Calu3 (cell line): ENCODE data around the gene ATG2A. TPM values are rescaled to one million over a fixed set of nuclear protein-coding genes. Genes with fewer than 3 reads are reported as not detected.
A peak's percentile ranks its signal among the peaks of the same experiment; 100 is the strongest.

Experiments
- Bru-seq: library from RNA; stranded (reverse); fragments of 400-500 nt; gene quantifications from one replicate; lab custom pipeline; 2021; lab: Mats Ljungman, UMichigan
- BruChase-seq, 2 experiments: library from RNA; stranded (reverse); fragments of 400-500 nt; gene quantifications; one replicate each; lab custom pipeline; 2021; lab: Mats Ljungman, UMichigan
- BruUV-seq: library from RNA; stranded (reverse); fragments of 400-500 nt; replicated peaks from 2 replicates; lab custom pipeline; 2021; lab: Mats Ljungman, UMichigan
- CTCF ChIA-PET: fragments of 300-600 bp; sonication (Branson Sonifier 250); formaldehyde crosslinking; loops from one replicate; lab custom pipeline; 2022; ENCODE audit warnings: antibody characterized with exemption; lab: Charles Lee
- DNase-seq: peaks from one replicate; pipeline ENCODE4 v3.0.0; 2022
- H3K27ac Mint-ChIP-seq: one replicate; pipeline ENCODE4 v1.8.0; 2022; ENCODE audit warnings: mixed read lengths; ENCODE audit not compliant: unreplicated experiment
- H3K27me3 Mint-ChIP-seq: one replicate; pipeline ENCODE4 v1.8.0; 2022; ENCODE audit warnings: mixed read lengths; ENCODE audit not compliant: unreplicated experiment
- H3K36me3 Mint-ChIP-seq: one replicate; pipeline ENCODE4 v1.8.0; 2022; ENCODE audit warnings: mild to moderate bottlenecking, moderate library complexity, mixed read lengths; ENCODE audit not compliant: insufficient read depth, unreplicated experiment
- H3K4me1 Mint-ChIP-seq: one replicate; pipeline ENCODE4 v1.8.0; 2022; ENCODE audit warnings: mild to moderate bottlenecking, low read depth, mixed read lengths; ENCODE audit not compliant: unreplicated experiment
- H3K4me3 Mint-ChIP-seq: one replicate; pipeline ENCODE4 v1.8.0; 2022; ENCODE audit warnings: mild to moderate bottlenecking, low read depth, moderate library complexity, mixed read lengths; ENCODE audit not compliant: unreplicated experiment
- H3K9me3 Mint-ChIP-seq: one replicate; pipeline ENCODE4 v1.8.0; 2022; ENCODE audit warnings: low read depth, mixed read lengths; ENCODE audit not compliant: unreplicated experiment
- intact Hi-C: fragments of 100-400 bp; cut with micrococcal nuclease; formaldehyde crosslinking; loops from one replicate; pipeline ENCODE4 v1.10.0; 2022; ENCODE audit not compliant: unreplicated experiment
- long read RNA-seq: library from polyadenylated mRNA; stranded (forward); transcript quantifications from one replicate; pipeline ENCODE4 v2.0.0, GENCODE V29; 2022
- total RNA-seq: library from RNA; stranded (reverse); gene quantifications from 2 replicates; pipeline ENCODE4 v1.2.3, GENCODE V29; 2022
- TF ChIP-seq, protein P1 (sequence below): fragments of 200-600 bp; IDR thresholded peaks from one replicate; pipeline ENCODE4 v1.8.0; 2022; ENCODE audit warnings: antibody characterized with exemption; ENCODE audit not compliant: unreplicated experiment

The ATG2A gene
- total RNA-seq (29.6 and 35.8 TPM in 2 replicates), Bru-seq, nascent RNA (percentile 46 among the genes with signal in this experiment), BruChase-seq, experiment 1, labeled RNA remaining after a 6-hour chase (percentile 59 among the genes with signal in this experiment), BruChase-seq, experiment 2, labeled RNA remaining after a 2-hour chase (percentile 59 among the genes with signal in this experiment)
- long read RNA-seq, partial matches to known transcripts = 6 of 10 reads
- long read RNA-seq, other reads (novel, unspliced or antisense) = 4 of 10 reads

DNA sequence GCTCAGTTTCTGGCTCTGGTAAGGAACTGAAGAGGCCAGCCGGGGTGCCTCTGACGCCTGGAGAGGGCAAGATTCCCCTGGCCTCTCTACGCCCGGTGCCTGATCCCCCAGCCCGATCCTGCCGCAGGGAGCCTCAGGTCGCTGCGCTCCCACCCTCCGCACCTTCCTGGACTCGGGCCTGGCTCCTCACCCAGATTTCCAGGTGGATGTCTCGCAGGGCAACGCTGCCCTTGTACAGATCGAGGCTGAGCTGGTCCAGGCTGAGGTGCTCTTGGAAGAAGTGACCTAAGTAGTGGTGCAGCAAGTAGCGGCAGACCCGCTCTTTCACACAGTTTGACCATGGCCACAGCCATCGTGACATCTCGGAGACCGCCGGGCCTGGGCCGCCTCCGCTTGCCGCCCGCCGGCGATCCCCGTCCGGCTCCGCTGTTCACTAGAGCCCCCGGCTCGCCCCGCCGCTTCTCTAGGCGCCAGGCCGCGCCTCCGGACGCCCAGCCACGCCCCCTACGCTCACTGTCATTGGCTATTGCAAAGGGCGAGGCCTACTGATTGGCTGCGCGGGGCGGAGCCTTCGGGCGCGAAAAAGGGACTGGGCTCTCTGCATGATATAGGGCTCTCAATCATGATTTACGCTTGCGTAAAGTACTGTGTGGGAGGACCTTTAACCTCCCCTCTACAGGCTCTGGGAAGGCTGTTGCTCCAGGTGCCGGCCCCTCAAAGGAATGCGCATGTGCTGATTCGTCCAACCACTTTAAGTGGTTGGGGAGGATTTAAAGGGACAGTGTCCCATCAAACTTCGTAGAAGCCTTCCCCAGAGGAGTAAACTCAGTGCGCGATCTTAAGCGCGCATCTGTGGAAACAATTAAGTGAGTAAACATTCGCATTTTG lies at the start of gene ATG2A:
Gene ATG2A, minus strand, starts transcription at position 435 of the 888 bp plus-strand sequence. Its CDS starts 74 bp downstream, at position 361.
- TF ChIP-seq, protein P1, sequence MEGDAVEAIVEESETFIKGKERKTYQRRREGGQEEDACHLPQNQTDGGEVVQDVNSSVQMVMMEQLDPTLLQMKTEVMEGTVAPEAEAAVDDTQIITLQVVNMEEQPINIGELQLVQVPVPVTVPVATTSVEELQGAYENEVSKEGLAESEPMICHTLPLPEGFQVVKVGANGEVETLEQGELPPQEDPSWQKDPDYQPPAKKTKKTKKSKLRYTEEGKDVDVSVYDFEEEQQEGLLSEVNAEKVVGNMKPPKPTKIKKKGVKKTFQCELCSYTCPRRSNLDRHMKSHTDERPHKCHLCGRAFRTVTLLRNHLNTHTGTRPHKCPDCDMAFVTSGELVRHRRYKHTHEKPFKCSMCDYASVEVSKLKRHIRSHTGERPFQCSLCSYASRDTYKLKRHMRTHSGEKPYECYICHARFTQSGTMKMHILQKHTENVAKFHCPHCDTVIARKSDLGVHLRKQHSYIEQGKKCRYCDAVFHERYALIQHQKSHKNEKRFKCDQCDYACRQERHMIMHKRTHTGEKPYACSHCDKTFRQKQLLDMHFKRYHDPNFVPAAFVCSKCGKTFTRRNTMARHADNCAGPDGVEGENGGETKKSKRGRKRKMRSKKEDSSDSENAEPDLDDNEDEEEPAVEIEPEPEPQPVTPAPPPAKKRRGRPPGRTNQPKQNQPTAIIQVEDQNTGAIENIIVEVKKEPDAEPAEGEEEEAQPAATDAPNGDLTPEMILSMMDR = no peak
- Mint-ChIP-seq H3K27ac (peak within 1 kb of the TSS; percentile 85), H3K4me3 (peak within 1 kb of the TSS; percentile 90), H3K9me3 (no peaks in the 10 kb centered on the region), H3K27me3 (no peaks in the 10 kb centered on the region), H3K4me1 (no peaks in the 10 kb centered on the region), H3K36me3 (peaks cover 41% of the 10 kb centered on the region)
- intact Hi-C loops = loop anchor here (5.0 kb wide), 1 partner anchor 80 kb away; the partner anchor contains the start of gene BATF2
- no TSS peak for BruUV-seq
- CTCF ChIA-PET = interaction anchor here (1.1 to 2.0 kb wide), 4 partner anchors 29 to 98 kb away, joined by 3 to 7 read pairs (median 4); partner anchors contain the start of gene ARL2
- peak; percentile 98 for DNase-seq

DNA sequence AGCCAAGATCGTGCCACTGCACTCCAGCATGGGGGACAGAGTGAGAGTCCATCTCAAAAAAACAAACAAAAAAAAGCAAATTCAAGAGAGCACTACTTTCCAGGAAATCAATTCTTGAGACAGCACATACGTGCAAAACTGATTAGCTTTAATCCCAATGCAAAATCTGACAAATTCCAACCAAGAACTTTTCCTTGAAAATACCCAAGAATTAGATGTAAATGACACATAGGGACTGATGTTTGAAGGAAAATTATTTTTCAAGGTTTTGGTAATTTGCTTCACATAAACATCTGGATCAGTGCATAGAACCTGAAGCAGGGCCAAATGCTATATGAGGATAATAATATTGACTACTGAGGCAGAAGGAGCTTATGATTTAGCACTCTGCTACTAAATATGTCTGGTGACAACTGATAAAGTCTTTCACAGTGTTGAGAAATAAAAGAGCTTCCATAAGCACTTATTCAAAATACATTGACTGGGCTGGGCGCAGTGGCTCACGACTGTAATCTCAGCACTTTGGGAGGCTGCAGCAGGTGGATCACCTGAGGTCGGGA lies 46.1 kb upstream of the ATG2A start:
- TF ChIP-seq, protein P1 = no peak
- CTCF ChIA-PET = no interaction called here
- H3K36me3 Mint-ChIP-seq = peaks cover 4% of the 10 kb centered on the region
- H3K27me3 Mint-ChIP-seq = no peaks in the 10 kb centered on the region
- intact Hi-C loops = no loop called here
- H3K4me3 Mint-ChIP-seq = no peak overlapping the region
- H3K9me3 Mint-ChIP-seq = no peaks in the 10 kb centered on the region
- no peaks in the 10 kb centered on the region for H3K4me1 Mint-ChIP-seq
- no peak overlapping the region for H3K27ac Mint-ChIP-seq
- DNase-seq = no peak
- BruUV-seq = no TSS peak

DNA sequence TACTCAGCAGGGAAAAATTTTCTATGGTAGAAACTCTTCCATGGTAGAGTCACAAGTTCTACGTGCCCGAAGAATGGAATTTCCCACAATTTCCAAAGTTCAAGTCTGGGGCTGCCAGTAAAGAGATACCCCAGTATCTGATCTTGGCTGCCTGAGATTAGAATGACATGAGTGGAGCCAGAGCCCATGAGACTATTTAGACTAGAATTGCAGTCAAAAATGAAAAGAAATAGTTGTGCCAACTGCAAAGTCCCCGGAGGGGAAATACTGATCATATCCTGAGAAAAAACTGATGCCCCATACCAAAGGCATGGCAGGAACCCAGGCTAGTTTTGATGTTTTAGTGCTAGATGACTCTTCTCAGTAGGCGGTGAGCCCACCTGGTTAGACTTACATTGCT lies 43.7 kb upstream of the ATG2A start:
- TF ChIP-seq, protein P1 = no peak
- CTCF ChIA-PET = no interaction called here
- no peak for DNase-seq
- H3K27me3 Mint-ChIP-seq = no peaks in the 10 kb centered on the region
- no peaks in the 10 kb centered on the region for H3K9me3 Mint-ChIP-seq
- intact Hi-C loops = no loop called here
- H3K36me3 Mint-ChIP-seq = peaks cover 4% of the 10 kb centered on the region
- H3K27ac Mint-ChIP-seq = no peak overlapping the region
- H3K4me1 Mint-ChIP-seq = no peaks in the 10 kb centered on the region
- no peak overlapping the region for H3K4me3 Mint-ChIP-seq
- no TSS peak for BruUV-seq

DNA sequence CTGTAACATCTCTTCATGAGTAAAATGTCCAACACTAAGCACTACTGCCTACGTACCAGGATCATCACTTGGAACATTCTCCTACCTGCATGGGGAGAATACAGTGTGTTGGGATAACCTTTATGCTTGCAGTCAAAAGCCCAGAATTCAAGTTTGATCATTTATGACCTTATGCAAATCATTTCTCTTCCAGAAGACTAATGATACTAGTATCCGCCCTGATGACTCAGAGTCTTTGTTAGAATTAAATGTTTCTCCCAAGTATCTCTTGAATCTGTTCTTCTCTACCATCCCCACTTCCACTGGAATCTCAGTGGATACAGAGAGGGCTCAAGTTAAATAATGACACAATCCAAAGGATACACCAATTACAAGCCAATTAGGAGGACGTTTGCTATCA lies 42.5 kb upstream of the ATG2A start:
- TF ChIP-seq, protein P1 = no peak
- H3K4me3 Mint-ChIP-seq = no peak overlapping the region
- DNase-seq = no peak
- intact Hi-C loops = no loop called here
- BruUV-seq = no TSS peak
- no peak overlapping the region for H3K27ac Mint-ChIP-seq
- H3K4me1 Mint-ChIP-seq = no peaks in the 10 kb centered on the region
- CTCF ChIA-PET = no interaction called here
- peaks cover 4% of the 10 kb centered on the region for H3K36me3 Mint-ChIP-seq
- no peaks in the 10 kb centered on the region for H3K27me3 Mint-ChIP-seq
- H3K9me3 Mint-ChIP-seq = no peaks in the 10 kb centered on the region
